Osteocyte (in vitro differentiated cells): ENCODE results near the gene GRIA1. TPM values are rescaled to one million over a fixed set of nuclear protein-coding genes. Genes with fewer than 3 reads are reported as not detected.
A peak's percentile ranks its signal among the peaks of the same experiment; 100 is the strongest.

Source experiments
- DNase-seq: peaks from one replicate; pipeline ENCODE4 v3.0.0; 2021; ENCODE audit warnings: mixed read lengths; ENCODE audit not compliant: unreplicated experiment; ENCODE audit errors: extremely low spot score
- H3K27ac Mint-ChIP-seq: one replicate; pipeline ENCODE4 v1.8.0; 2021; ENCODE audit warnings: mild to moderate bottlenecking, mixed read lengths; ENCODE audit not compliant: unreplicated experiment
- H3K27me3 Mint-ChIP-seq: one replicate; pipeline ENCODE4 v1.8.0; 2021; ENCODE audit warnings: mixed read lengths; ENCODE audit not compliant: unreplicated experiment
- H3K36me3 Mint-ChIP-seq: one replicate; pipeline ENCODE4 v1.8.0; 2021; ENCODE audit warnings: mixed read lengths; ENCODE audit not compliant: unreplicated experiment
- H3K4me1 Mint-ChIP-seq: one replicate; pipeline ENCODE4 v1.8.0; 2021; ENCODE audit warnings: mixed read lengths; ENCODE audit not compliant: unreplicated experiment
- H3K4me3 Mint-ChIP-seq: one replicate; pipeline ENCODE4 v1.8.0; 2021; ENCODE audit warnings: mild to moderate bottlenecking, moderate library complexity, mixed read lengths; ENCODE audit not compliant: unreplicated experiment
- H3K9me3 Mint-ChIP-seq: one replicate; pipeline ENCODE4 v1.8.0; 2021; ENCODE audit warnings: mixed read lengths; ENCODE audit not compliant: unreplicated experiment
- total RNA-seq: library from RNA; stranded (reverse); gene quantifications from 2 replicates; pipeline ENCODE4 v1.2.1, GENCODE V29; 2021
- TF ChIP-seq, protein P1 (sequence below): fragments of 200-600 bp; sonication (generic); IDR thresholded peaks from 2 replicates; pipeline ENCODE4 v1.5.0; 2021; ENCODE audit warnings: antibody characterized with exemption, mild to moderate bottlenecking, moderate library complexity

The GRIA1 gene
- total RNA-seq, 1 donor from 2014 or later: 48.8 TPM

DNA sequence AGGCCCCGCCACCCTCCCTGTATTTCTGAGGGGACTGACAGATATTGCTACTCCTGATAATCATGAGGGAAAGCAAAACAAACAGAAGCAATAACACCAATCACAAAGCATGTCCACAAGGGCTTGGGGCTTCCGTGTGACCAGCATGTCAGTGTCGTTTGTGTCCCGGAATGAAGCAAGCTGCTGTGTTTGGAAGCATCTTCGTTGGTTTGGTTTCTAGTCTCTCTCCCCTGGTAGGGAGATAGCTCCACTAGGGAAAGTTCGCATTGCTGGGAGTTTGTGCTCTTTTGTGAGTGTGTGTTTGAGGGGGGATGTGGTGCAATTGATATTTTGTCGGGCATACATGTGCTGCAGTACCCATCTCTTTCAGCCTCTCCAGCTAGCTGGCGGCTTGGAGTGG, 1.4 kb downstream of the GRIA1 start:
- TF ChIP-seq, protein P1, sequence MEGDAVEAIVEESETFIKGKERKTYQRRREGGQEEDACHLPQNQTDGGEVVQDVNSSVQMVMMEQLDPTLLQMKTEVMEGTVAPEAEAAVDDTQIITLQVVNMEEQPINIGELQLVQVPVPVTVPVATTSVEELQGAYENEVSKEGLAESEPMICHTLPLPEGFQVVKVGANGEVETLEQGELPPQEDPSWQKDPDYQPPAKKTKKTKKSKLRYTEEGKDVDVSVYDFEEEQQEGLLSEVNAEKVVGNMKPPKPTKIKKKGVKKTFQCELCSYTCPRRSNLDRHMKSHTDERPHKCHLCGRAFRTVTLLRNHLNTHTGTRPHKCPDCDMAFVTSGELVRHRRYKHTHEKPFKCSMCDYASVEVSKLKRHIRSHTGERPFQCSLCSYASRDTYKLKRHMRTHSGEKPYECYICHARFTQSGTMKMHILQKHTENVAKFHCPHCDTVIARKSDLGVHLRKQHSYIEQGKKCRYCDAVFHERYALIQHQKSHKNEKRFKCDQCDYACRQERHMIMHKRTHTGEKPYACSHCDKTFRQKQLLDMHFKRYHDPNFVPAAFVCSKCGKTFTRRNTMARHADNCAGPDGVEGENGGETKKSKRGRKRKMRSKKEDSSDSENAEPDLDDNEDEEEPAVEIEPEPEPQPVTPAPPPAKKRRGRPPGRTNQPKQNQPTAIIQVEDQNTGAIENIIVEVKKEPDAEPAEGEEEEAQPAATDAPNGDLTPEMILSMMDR: no peak
- Mint-ChIP-seq H3K27ac (peak overlapping the region; percentile 56), H3K4me1 (peaks cover 65% of the 10 kb centered on the region), H3K27me3 (no peaks in the 10 kb centered on the region), H3K9me3 (no peaks in the 10 kb centered on the region), H3K36me3 (no peaks in the 10 kb centered on the region), H3K4me3 (peak overlapping the region; percentile 88)
- no peak for DNase-seq

DNA sequence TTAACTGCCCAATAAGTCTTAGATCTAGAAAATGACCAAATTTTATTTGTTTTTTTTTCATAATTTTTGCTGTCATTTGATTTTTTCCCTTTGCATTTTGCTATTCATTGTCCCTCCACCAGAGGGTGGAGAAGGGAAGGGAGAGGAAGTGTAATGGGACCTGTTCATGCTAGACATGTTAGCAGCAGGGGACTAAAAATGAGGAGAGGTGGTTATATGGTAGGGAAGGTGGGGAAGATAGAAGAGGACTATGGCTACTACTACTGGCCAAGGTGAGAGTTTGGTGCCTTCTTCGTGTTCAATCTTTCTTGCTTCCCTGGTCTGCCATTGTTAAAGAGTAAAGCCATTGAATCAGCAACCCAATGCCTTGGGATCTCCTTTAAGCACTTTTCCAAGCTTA, 6.4 kb downstream of the GRIA1 start:
- Mint-ChIP-seq H3K4me1 (peaks cover 55% of the 10 kb centered on the region), H3K9me3 (no peaks in the 10 kb centered on the region), H3K27ac (peak overlapping the region; percentile 17), H3K27me3 (no peaks in the 10 kb centered on the region), H3K36me3 (no peaks in the 10 kb centered on the region), H3K4me3 (no peak overlapping the region)
- TF ChIP-seq, protein P1: peak; percentile 81
- DNase-seq: no peak

DNA sequence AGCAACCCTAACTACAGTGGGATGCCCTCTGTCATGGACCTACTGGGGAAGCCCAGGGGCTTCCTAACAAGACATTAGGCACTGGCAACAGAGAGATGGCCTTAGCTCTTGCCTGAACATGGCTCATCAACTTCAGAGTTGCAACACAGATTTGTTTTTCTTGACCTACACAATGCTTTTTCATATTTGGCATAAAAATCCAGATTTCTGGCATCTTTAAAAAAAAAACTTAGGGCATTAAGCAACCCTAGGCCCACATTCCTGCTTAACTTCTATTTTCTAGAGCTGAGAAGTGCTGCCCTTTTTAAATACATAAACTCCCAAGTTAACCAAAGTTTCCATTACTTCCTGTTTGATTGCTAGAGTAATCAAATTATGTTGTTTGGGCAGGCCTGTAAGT, 8.0 kb downstream of the GRIA1 start:
- TF ChIP-seq, protein P1: no peak
- DNase-seq: no peak
- Mint-ChIP-seq H3K9me3 (no peaks in the 10 kb centered on the region), H3K4me3 (no peak overlapping the region), H3K4me1 (peaks cover 44% of the 10 kb centered on the region), H3K27me3 (no peaks in the 10 kb centered on the region), H3K36me3 (no peaks in the 10 kb centered on the region), H3K27ac (peak overlapping the region; percentile 44)

DNA sequence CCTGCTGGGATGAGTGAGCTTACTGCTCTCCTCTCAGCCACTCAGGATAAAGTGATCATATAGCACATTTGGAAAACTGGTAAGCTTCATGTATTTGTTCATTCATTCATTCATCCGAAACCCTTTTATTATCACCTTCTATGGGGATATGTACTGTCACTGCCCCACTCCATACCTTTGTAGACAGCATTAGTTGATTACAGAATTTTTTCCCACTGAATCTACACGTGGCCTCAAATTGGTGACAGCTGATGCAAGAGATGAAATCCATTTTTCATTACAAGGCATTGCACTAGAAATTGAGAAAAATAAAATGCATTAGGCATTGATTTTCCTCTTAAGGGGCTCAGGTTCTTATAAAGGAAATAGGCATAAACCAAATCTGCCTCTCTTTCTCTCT, 9.7 kb downstream of the GRIA1 start:
- TF ChIP-seq, protein P1: no peak
- H3K9me3 Mint-ChIP-seq: no peaks in the 10 kb centered on the region
- H3K36me3 Mint-ChIP-seq: no peaks in the 10 kb centered on the region
- peak overlapping the region; percentile 7 for H3K27ac Mint-ChIP-seq
- no peak overlapping the region for H3K4me3 Mint-ChIP-seq
- DNase-seq: no peak
- H3K4me1 Mint-ChIP-seq: peaks cover 36% of the 10 kb centered on the region
- no peaks in the 10 kb centered on the region for H3K27me3 Mint-ChIP-seq

DNA sequence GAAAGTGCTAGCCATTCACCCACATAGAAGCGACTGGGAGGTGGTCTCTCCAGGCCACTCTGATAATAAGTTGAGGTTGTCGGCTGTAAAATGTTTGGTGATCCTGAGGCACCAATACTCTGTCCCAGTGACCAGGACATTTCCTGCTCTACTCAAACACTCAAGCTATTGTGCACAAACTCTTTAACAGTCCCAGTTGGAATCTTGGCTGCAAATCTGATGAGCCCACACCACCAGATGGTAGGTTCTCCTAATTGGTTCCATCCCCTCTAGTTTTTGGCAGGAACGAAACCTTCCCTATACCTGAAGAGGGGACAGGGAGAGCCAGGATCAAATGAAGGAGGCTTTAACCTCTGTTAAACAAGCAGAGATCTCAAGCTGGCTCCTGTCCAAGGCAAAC, 14.3 kb downstream of the GRIA1 start:
- Mint-ChIP-seq H3K4me3 (no peak overlapping the region), H3K27me3 (no peaks in the 10 kb centered on the region), H3K9me3 (peaks cover 14% of the 10 kb centered on the region), H3K36me3 (peaks cover 9% of the 10 kb centered on the region), H3K27ac (no peak overlapping the region), H3K4me1 (peaks cover 18% of the 10 kb centered on the region)
- DNase-seq: no peak
- TF ChIP-seq, protein P1: no peak
